Sciatic nerve (tissue), 2 donors: ENCODE results near the gene NBR1. TPM values are rescaled to one million over a fixed set of nuclear protein-coding genes. Genes with fewer than 3 reads are reported as not detected.
A peak's percentile ranks its signal among the peaks of the same experiment; 100 is the strongest.
"Not testable (repeated sequence)": the region's sequence is repeated elsewhere in the genome, so short reads cannot be mapped to it uniquely, and the experiment has no call there.

Experiments
- ATAC-seq: fragments of 200-7000 bp; cut with Tn5 transposase; one replicate; pipeline ENCODE4 v1.9.1; 2020; ENCODE audit warnings: mild to moderate bottlenecking, moderate library complexity
- DNase-seq: peaks from one replicate; pipeline ENCODE4 v3.0.0-alpha.2; 2020; ENCODE audit warnings: low spot score
- intact Hi-C: fragments of 100-400 bp; cut with DNase I; formaldehyde crosslinking; loops from one replicate; pipeline ENCODE4 v1.14.2; 2022
- total RNA-seq: library from RNA; stranded (reverse); fragmentation: NEBNext Ultra II Directional; extraction: Animal tissue kit (Norgen Biotek cat#: 25700); gene quantifications from one replicate; pipeline ENCODE4 v1.2.1, GENCODE V29; 2021
- donor health status: DM: no; HTN: no; CAD: no.
- donor health status: DM: no; HTN: no; CAD: no.

The NBR1 gene
- total RNA-seq, 1 donor from 2014 or later, result 86.1 TPM

DNA sequence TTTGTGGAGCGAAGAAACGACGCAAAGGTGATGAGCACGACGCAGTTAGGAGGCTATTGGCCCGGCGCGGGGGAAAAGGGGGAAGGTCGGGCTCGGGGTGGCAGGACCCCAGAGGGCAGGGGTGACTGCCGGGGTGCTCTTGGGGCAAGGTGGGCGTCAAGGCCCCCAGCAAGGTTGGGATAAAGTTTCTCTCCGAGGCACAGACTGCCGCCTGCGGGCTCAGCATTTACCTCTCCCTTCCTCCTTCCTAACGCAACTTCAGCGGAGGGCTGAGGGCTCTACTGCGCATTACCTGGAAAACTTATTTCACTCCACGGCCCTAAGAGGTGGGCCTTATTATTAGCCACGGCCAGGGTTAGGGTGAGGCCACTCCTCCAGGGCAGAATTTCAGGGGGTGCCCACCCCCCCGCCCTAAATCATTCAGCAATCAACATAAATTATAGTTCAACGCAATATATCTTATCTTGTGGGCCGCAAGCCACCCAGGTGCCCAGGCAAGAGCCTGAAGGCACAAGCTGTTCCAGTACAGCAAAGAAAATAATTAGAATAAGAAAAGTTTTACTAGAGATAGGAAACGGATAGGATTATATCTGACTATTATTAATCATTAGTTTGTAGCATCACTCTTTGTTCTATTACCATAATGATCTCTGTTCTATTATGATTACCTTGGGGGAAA, 61.1 kb downstream of the NBR1 start:
- ATAC-seq, intact Hi-C loops: not testable (repeated sequence)
- peak; percentile 79 for DNase-seq

DNA sequence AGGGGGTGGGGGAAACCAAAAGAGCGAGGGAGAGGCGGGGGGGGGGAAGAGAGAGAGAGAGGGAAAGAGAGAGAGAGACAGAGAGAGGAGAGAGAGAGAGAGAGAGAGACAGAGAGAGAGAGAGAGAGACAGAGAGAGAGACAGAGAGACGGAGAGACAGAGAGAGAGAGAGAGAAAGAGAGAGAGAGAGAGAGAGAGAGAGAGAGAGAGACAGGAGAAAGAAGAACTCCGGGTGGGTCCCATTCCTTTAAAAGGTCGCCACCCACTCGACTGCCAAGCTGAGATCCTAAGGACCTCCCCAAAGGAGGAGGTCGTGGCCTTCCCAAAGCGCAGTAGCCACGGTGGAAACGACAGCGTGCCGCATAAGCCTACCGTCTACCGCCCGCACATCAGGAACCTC, 62.2 kb downstream of the NBR1 start:
- intact Hi-C loops, ATAC-seq, DNase-seq: not testable (repeated sequence)

DNA sequence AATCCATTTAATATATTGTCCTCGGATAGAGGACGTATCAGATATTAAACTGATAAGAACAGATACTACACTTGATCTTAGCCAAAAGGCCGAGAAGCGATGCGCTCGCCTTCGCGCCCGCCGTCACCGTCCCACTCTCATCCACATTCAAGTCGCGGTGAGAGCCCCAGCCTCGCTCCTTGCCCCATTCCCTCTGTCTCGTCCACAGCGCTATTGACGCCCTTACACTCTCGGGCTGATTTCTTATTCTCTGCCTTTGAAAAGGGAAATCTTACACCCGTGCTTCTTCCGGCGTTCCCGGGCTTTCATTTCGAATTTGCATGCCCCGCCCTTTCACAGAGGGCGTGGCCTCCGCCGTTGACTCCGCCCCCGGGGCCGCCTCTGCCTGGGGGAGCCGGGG, 62.9 kb downstream of the NBR1 start, which contains the start of gene RNU2-1:
Gene RNU2-1 (minus strand): TSS at position 101 of the 400 bp plus-strand sequence.
- DNase-seq, intact Hi-C loops, ATAC-seq: not testable (repeated sequence)

DNA sequence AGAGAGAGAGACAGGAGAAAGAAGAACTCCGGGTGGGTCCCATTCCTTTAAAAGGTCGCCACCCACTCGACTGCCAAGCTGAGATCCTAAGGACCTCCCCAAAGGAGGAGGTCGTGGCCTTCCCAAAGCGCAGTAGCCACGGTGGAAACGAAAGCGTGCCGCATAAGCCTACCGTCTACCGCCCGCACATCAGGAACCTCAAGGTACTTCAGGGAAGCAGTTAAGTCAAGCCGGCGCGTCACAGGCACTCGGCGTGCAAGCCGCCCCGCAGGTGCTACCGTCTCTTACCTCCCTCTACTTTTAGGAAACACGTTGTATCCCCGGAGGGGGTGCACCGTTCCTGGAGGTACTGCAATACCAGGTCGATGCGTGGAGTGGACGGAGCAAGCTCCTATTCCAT, 68.6 kb downstream of the NBR1 start:
- ATAC-seq, DNase-seq, intact Hi-C loops: not testable (repeated sequence)

DNA sequence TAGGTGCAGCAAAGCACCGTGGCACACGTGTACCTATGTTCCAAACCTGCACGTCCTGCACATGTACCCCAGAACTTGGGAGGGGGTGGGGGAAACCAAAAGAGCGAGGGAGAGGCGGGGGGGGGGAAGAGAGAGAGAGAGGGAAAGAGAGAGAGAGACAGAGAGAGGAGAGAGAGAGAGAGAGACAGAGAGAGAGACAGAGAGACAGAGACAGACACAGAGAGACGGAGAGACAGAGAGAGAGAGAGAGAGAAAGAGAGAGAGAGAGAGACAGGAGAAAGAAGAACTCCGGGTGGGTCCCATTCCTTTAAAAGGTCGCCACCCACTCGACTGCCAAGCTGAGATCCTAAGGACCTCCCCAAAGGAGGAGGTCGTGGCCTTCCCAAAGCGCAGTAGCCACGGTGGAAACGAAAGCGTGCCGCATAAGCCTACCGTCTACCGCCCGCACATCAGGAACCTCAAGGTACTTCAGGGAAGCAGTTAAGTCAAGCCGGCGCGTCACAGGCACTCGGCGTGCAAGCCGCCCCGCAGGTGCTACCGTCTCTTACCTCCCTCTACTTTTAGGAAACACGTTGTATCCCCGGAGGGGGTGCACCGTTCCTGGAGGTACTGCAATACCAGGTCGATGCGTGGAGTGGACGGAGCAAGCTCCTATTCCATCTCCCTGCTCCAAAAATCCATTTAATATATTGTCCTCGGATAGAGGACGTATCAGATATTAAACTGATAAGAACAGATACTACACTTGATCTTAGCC, 69.8 kb downstream of the NBR1 start:
- DNase-seq, ATAC-seq, intact Hi-C loops: not testable (repeated sequence)

DNA sequence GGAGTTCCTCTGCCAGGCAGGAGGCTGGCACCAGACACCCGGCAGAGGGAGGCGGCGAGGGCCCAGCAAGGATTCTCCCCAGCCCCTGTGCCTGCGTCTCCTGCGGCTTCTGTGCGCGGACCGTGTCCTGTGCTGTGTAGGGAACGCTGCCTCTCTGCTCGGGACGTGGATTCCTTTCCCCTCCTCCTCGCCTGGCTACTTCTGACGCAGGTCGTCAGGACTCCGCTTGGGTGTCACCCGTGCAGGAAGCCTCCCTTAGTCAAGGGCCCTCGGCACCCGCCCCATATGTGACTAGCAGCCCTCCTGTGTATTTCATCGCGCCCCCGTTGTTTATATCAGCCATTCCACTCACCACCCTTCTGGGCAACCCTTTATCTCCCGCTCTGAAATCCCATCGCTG, 75.4 kb downstream of the NBR1 start:
- ATAC-seq, intact Hi-C loops: not testable (repeated sequence)

More for the DNA sequence above, 75.4 kb downstream of the NBR1 start:
- DNase-seq, result not testable (repeated sequence)

Other genes starting within 250 kb of the NBR1 start
- 40.7 TPM for gene AARSD1, start 206.8 kb upstream of the NBR1 start, total RNA-seq
- gene PTGES3L, start 191.1 kb upstream of the NBR1 start, total RNA-seq, result 0.40 TPM
- gene RUNDC1, start 190.6 kb upstream of the NBR1 start, total RNA-seq, result 12.4 TPM
- 743 TPM for gene RPL27, start 172.8 kb upstream of the NBR1 start, total RNA-seq
- 28.1 TPM for gene IFI35, start 164.4 kb upstream of the NBR1 start, total RNA-seq
- 288 TPM for gene VAT1, start 148.8 kb upstream of the NBR1 start, total RNA-seq
- gene RND2, start 146.0 kb upstream of the NBR1 start, total RNA-seq, result 3.4 TPM
- 8.3 TPM for gene BRCA1, start 45.9 kb upstream of the NBR1 start, total RNA-seq
- 25.5 TPM for gene TMEM106A, start 40.7 kb downstream of the NBR1 start, total RNA-seq
- gene CCDC200, start 57.4 kb downstream of the NBR1 start, total RNA-seq, result 0.62 TPM
- 9,260 TPM for gene RNU2-1, start 62.8 kb downstream of the NBR1 start, total RNA-seq
- 94.0 TPM for gene ARL4D, start 227.8 kb downstream of the NBR1 start, total RNA-seq